WTC11 (cell line): ENCODE measurements around the gene NLRC5.

ENCODE experiments used
- ATF3 ChIP-seq: sonication (generic); formaldehyde crosslinking; conservative IDR thresholded peaks from 2 replicates; pipeline ENCODE4 v1.8.1; 2022; ENCODE audit warnings: mild to moderate bottlenecking, missing genetic modification reagents
- CTCF ChIP-seq: fragments of 200-600 bp; IDR thresholded peaks from 2 replicates; pipeline ENCODE4 v1.8.0; 2022; ENCODE audit warnings: antibody characterized with exemption
- ETV6 ChIP-seq: sonication (generic); formaldehyde crosslinking; IDR thresholded peaks from 2 replicates; pipeline ENCODE4 v1.8.1; 2022; ENCODE audit warnings: mild to moderate bottlenecking, missing genetic modification reagents
- JUN ChIP-seq: sonication (generic); formaldehyde crosslinking; IDR thresholded peaks from 2 replicates; pipeline ENCODE4 v1.8.0; 2023; ENCODE audit warnings: mild to moderate bottlenecking, missing genetic modification reagents
- RELA ChIP-seq: sonication (generic); formaldehyde crosslinking; IDR thresholded peaks from 2 replicates; pipeline ENCODE4 v1.8.1; 2022; ENCODE audit warnings: missing genetic modification reagents, mild to moderate bottlenecking, borderline replicate concordance
- SMAD3 ChIP-seq: sonication (generic); formaldehyde crosslinking; IDR thresholded peaks from 2 replicates; pipeline ENCODE4 v1.8.0; 2022; ENCODE audit warnings: missing genetic modification reagents, mild to moderate bottlenecking, borderline replicate concordance
- TCF7 ChIP-seq: sonication (generic); formaldehyde crosslinking; IDR thresholded peaks from 2 replicates; pipeline ENCODE4 v1.8.0; 2022; ENCODE audit warnings: mild to moderate bottlenecking, low read depth, missing genetic modification reagents, moderate library complexity
- TP53 ChIP-seq: sonication (generic); formaldehyde crosslinking; IDR thresholded peaks from 2 replicates; pipeline ENCODE4 v1.8.1; 2023; ENCODE audit warnings: mild to moderate bottlenecking, missing genetic modification reagents
- ZBTB43 ChIP-seq: sonication (generic); formaldehyde crosslinking; IDR thresholded peaks from 2 replicates; pipeline ENCODE4 v1.8.1; 2023; ENCODE audit warnings: mild to moderate bottlenecking, missing genetic modification reagents
- ZNF263 ChIP-seq: sonication (generic); formaldehyde crosslinking; IDR thresholded peaks from 2 replicates; pipeline ENCODE4 v1.8.1; 2022; ENCODE audit warnings: low read depth, mild to moderate bottlenecking, moderate library complexity, missing genetic modification reagents

- TF ChIP-seq TP53 (CRISPR knock-in tag), result no peak
- no peak for TF ChIP-seq TCF7
- TF ChIP-seq ATF3 (CRISPR knock-in tag), result no peak
- TF ChIP-seq CTCF, result no peak
- no peak for TF ChIP-seq RELA (CRISPR knock-in tag)
- no peak for TF ChIP-seq ZBTB43 (CRISPR knock-in tag)
- TF ChIP-seq SMAD3 (CRISPR knock-in tag), result no peak
- TF ChIP-seq ZNF263, result no peak
- no peak for TF ChIP-seq JUN (CRISPR knock-in tag)
- TF ChIP-seq ETV6 (CRISPR knock-in tag), result no peak
Observed at GRCh38 chr16:57084996-57085395, 95.6 kb downstream of the NLRC5 start.
